NCI-H510A (cell line): ENCODE results near the gene EML1.

ENCODE experiments used
- DNase-seq: peaks from one replicate; lab custom pipeline; 2025; lab: John Stamatoyannopoulos, UW

EML1 gene

DNA sequence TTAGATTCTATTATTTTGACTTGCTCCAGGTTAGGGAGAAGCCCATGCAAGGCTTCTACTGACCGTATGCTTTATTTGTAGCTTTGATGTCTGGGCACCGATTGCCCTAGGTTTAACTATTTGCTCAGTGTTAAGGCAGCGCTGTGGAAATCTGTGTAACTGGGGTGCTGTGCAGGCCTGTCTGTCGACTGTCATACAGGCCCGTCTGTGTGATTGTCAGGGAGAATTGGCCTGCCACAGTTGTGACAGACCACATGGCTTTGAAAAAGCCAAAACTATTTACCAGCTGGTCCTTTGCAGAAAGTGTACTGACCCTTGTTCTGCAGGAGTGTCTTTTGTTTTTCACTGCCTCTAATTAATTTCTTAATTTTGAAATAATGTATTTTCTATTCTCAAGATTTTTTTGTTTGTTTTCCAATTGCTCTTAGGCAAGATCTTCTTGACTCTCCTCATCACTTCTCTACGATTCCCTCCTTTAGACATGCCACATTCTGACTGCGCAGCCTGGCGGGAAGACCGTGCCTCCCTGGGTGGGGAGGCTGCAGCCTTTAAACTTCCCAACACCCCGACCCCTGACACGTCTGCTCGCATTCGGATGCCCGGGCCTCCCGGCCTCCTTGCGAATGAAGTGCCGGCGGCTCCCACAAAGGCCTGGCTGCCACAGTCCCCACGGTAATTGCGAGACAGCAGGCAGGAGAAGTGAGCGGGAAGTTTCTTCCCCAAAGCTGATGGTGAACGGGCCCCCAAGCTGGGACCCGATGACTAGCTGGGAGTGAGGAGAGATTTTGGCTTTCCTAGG is 173.0 kb downstream of the EML1 start:
- DNase-seq = no peak

DNA sequence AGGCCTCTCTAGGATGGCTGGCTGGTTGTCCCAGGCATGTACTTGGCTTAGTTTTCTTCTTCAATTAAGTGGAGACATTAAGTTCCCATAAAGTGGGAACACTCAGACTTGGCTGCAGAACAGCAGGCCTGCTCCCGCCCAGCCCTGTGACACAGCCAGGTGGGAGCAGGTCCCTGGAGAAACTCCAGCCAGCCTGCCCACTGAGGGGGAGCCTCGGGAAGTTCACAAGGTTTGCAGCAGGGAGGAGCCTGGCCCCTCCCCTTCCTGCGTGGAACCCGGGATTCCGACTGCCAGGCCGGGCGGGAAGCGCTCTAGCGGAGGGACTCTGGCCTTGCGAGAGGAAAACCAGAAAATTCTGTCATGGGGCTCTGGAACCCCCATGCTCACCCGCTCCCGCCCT is 173.7 kb downstream of the EML1 start:
- no peak for DNase-seq

DNA sequence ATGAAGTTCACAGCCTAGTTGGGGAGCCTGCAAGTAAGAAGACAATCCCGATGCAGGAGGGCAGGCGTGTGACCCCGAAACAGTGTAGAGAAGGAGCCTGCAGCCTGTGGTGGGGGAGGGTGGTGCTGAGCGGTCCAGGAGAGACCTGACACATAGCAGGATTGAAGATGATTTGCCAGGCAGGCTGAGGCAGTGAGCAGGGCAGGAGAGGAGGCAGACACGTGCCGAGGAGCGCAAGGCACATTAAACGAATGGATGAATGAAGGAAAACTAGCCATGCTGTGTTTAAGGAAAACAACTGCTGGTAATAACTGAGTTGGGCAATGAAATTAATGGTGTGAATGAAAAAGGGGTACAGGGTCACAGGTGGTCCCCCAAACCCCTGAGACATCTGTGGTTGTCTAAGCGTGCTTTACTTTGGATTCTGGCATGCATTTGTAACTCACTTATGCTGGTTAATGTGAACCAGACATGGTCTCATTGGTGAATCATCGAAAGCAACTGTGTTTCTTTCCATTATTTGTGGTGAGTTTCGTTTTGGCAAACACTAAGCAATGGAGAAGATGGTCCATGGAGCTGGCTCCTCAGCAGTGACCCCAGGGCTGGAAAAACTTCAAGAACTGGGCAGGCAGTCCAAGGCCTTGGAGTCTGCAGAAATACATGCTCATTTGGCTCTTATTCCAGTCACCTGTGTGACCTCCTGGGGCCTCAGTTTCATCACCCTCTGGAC is 175.1 kb downstream of the EML1 start:
- no peak for DNase-seq

DNA sequence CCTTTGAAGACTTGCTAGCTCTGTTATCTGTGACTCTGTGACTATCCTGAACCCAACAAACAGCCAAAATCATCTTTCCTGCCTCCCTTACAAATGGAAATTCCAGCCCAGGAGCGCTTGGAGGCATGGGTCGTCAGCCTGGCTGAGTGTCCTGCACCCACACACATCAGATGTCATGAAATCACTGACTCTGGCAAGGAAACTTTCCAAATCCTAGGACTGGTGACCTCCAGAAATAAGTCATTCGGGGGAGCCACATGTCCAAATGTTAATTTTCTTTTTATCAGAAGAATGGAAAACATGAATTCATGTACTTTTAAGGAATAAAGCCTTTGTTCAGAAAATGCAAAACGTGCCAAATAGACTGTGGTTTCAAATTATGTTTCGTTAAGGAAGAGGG is 175.7 kb downstream of the EML1 start:
- DNase-seq = no peak

- no peak for DNase-seq
Measured at GRCh38 chr14:99969673-99970322, 176.6 kb downstream of the EML1 start.

- DNase-seq = peak; percentile 82
Measured at GRCh38 chr14:99971087-99971940, 178.1 kb downstream of the EML1 start.

DNA sequence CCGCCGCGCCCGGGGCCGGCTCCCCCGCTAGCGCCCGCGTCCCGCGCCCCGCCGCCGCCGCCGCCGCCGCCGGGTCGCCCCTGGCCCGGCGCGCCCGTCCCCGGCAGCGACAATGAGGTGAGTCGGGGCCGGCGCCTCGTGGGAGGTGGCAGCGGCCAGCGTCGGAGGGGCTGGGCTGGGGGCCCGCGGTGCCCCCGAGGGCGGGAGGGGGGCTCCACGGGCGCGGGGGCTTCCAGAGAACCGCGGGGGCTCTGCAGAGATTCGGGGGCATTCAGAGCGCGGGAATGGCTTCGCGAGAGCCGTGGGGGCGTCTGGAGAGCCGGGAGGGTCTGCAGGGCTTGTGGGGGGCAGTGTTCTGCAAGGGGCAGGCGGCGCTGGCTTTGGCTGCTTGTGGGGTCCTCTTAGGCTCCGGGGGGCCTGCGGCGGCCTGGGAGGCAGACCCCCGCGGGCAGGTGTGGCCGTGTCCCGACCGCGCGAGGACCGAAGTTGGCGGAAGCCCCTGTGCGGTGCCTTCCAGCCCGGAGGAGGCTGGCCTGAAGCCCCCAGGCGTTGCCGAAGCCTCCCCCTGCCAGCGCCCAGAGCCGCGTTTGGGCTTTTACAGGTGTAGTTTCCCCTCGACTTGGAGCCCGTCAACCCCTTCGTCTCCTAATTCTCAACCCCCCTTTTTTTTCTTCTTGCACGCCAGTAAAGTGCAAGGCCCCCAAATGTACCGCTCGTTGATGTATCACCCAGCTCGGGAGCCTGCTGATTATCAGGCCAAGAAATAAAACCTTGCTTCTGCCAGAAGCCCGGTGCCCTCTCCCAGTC is 178.9 kb downstream of the EML1 start:
- DNase-seq = no peak

DNA sequence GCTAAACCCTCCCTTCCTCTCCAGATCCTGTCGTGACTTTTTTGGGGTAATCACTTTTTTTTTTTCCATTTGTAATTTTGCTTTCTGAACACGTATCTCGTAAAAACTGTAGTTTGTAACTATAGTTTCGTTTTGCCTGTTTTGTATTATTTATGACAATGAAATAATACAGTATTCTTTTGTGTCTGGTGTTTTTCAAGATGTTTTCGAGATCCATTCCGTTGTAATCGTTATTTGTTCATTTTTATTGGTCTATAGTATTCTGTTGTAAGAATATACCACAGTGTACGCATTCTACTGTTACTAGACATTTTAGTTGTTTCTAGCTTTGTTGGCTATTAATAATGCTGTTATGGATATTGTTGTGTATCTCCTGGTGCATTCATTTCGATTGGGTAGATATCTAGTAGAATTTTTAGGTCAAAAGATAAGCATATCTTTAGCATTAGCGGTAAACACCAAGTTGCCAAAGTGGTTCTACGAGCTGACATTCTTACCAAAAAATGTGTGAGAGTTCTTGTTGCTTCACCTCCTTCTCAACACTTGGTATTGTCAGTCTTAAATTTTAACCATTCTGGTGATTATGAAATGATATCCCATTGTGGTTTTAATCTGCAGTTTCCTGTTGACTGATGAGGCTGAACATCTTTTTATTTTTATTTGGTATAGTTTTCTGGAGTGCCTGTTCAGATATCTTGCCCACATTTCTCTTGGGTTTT is 179.7 kb downstream of the EML1 start:
- DNase-seq = no peak

DNA sequence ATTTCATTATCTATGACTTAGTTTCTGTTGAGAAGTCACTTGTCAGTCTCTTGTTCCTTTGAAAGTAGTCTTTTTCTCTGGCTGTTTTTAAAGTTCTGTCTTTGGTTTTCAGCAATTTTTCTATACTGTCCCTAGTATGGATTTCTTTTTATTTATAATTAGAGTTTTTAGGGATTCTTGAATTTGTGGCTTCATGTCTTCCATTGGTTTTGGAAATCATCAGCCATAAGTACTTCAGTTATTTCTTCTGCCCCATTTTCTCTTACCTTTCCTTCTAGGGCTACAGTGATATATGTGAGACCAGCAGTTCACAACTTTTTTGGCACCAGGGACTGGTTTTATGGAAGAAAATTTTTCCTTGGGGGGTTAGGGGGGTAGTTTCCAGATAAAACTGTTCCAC is 182.0 kb downstream of the EML1 start:
- DNase-seq = no peak

- no peak for DNase-seq
Measured at GRCh38 chr14:99976021-99976420, 182.8 kb downstream of the EML1 start.

GRCh38 chr14:99976681-99977080 is 183.5 kb downstream of the EML1 start:
- DNase-seq = no peak

DNA sequence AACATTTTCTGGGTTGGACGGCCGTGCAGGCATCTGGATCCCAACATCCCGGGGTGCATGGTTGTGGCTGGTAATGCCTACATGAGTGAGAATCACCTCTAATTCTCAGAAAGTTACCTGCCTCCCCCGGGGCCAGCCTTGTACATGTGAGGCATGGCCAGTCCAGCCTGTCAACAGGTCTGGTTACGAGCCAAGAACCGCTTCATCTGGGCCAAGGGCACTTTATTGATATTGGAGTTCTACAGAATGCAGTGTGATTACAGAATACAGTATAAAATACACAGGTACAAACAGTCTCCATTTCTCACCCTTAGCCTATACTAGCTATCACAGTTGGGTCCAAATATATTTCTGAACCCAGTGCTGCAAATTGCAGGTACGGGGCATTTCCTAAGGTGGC is 187.1 kb downstream of the EML1 start:
- no peak for DNase-seq

- no peak for DNase-seq
Measured at GRCh38 chr14:99981806-99982205, 188.6 kb downstream of the EML1 start.

- DNase-seq = no peak
Measured at GRCh38 chr14:99982537-99983250, 189.5 kb downstream of the EML1 start.

GRCh38 chr14:99983251-99984015 is 190.2 kb downstream of the EML1 start:
- no peak for DNase-seq

- no peak for DNase-seq
Measured at GRCh38 chr14:99984036-99984435, 190.8 kb downstream of the EML1 start.

DNA sequence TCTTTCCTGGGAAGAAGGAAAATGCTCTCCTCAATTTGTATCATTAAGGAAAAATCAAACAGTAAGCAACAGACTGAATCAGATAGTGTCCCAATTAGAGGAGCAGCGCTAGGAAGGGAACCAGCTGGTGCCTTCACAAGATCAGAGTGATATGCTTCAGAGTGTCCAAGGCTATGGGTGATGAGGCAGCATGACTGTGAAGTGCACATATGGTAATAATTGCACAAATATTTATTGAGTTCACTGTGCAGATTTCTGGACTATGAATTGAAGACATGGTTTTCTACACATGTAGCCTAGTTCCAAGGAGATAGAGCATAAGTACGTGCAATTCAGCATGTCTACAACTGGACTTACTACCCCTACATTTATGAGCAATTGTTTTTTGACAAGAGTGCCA is 193.2 kb downstream of the EML1 start:
- DNase-seq = no peak

DNA sequence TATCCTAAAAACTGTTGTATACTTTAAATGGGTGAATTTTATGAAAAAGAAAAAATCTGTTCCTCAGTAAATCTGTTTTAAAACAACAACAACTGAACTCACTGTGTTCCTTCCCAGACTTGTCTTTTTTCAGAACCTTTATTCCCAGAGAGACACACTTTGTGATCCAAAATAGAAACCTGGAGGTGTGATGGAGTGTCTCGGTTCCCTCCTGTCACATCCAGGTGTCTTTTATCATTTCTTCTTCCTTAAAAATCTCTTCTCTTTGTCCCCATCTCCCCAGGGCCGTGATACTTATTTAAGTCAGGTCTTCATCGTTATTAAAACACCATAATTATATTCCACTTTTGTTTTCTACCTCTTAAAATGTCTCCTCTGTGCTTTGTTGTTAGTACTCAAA is 195.8 kb downstream of the EML1 start:
- DNase-seq = no peak
